HG03432 (cell line): ENCODE measurements around the gene LRG1.
"Not testable (repeated sequence)": the region's sequence is repeated elsewhere in the genome, so short reads cannot be mapped to it uniquely, and the experiment has no call there.

Source experiments
- ATAC-seq: cut with Tn5 transposase; IDR thresholded peaks from one replicate; pipeline ENCODE4 v1.9.1; 2021; ENCODE audit warnings: mild to moderate bottlenecking, moderate library complexity; ENCODE audit not compliant: unreplicated experiment

LRG1 gene

GRCh38 chr19:4553092-4553695 is 13.4 kb upstream of the LRG1 start:
- ATAC-seq, result no peak

GRCh38 chr19:4552525-4552819 is 12.6 kb upstream of the LRG1 start:
- no peak for ATAC-seq

GRCh38 chr19:4550479-4551050 is 10.7 kb upstream of the LRG1 start:
- no peak for ATAC-seq

- no peak for ATAC-seq
Observed at GRCh38 chr19:4550018-4550417, 10.2 kb upstream of the LRG1 start.

- ATAC-seq, result no peak
Observed at GRCh38 chr19:4548238-4548584, 8.4 kb upstream of the LRG1 start.

- no peak for ATAC-seq
Observed at GRCh38 chr19:4547303-4548237, 7.7 kb upstream of the LRG1 start.

- ATAC-seq, result no peak
Observed at GRCh38 chr19:4543842-4544647, 4.2 kb upstream of the LRG1 start.

GRCh38 chr19:4542896-4543841 is 3.3 kb upstream of the LRG1 start:
- no peak for ATAC-seq

- ATAC-seq, result not testable (repeated sequence)
Observed at GRCh38 chr19:4541806-4542145, 1.9 kb upstream of the LRG1 start.

- no peak for ATAC-seq
Observed at GRCh38 chr19:4541114-4541805, 1.4 kb upstream of the LRG1 start.

GRCh38 chr19:4539169-4539692 is 605 bp downstream of the LRG1 start:
- ATAC-seq, result no peak

GRCh38 chr19:4538601-4538954 is 1.3 kb downstream of the LRG1 start:
- ATAC-seq, result no peak

- ATAC-seq, result no peak
Observed at GRCh38 chr19:4537953-4538600, 1.8 kb downstream of the LRG1 start.

- ATAC-seq, result no peak
Observed at GRCh38 chr19:4536798-4537197, 3.0 kb downstream of the LRG1 start.

- no peak for ATAC-seq
Observed at GRCh38 chr19:4534836-4535658, 4.8 kb downstream of the LRG1 start, which contains the start of gene PLIN5. Gene PLIN5 (minus strand): TSS chr19:4535224. CDS start chr19:4534074, 1,150 bp downstream.

GRCh38 chr19:4533835-4534424 is 5.9 kb downstream of the LRG1 start:
- no peak for ATAC-seq

- ATAC-seq, result no peak
Observed at GRCh38 chr19:4533334-4533733, 6.5 kb downstream of the LRG1 start.
